Aorta (tissue), 5 donors: ENCODE results near the gene KLF16. TPM values are rescaled to one million over a fixed set of nuclear protein-coding genes. Genes with fewer than 3 reads are reported as not detected.

Source experiments
- ATAC-seq: fragments of 200-7000 bp; cut with Tn5 transposase; one replicate; pipeline ENCODE4 v1.9.1; 2022; ENCODE audit warnings: moderate library complexity; ENCODE audit not compliant: low FRiP score
- DNase-seq, 2 donors: peaks; one replicate each; pipeline ENCODE4 v3.0.0-alpha.2; 2020
- H3K27ac ChIP-seq, 2 donors: one replicate each; pipeline ENCODE4 v1.5.1; 2013; ENCODE audit warnings: low read length in 2 of 2, mild to moderate bottlenecking in 2 of 2, moderate library complexity in 2 of 2, control low read depth in 1 of 2, inconsistent platforms in 1 of 2, low read depth in 1 of 2
- H3K27me3 ChIP-seq, 2 donors: one replicate each; pipeline ENCODE4 v1.6.1; 2013; ENCODE audit warnings: control low read depth in 1 of 2, low read length in 1 of 2, mild to moderate bottlenecking in 1 of 2, moderate library complexity in 1 of 2; ENCODE audit not compliant: insufficient read depth in 2 of 2, control insufficient read depth in 1 of 2
- H3K36me3 ChIP-seq, 2 donors: one replicate each; pipeline ENCODE4 v1.6.1; 2013; ENCODE audit warnings: control low read depth in 1 of 2, low read length in 1 of 2, mild to moderate bottlenecking in 1 of 2; ENCODE audit not compliant: insufficient read depth in 2 of 2, control insufficient read depth in 1 of 2
- H3K4me1 ChIP-seq, 2 donors: one replicate each; pipeline ENCODE4 v1.6.1; 2013; ENCODE audit warnings: low read length in 2 of 2, control low read depth in 1 of 2, mild to moderate bottlenecking in 1 of 2, moderate library complexity in 1 of 2; ENCODE audit not compliant: insufficient read depth in 2 of 2, control insufficient read depth in 1 of 2
- H3K4me3 ChIP-seq, 2 donors: one replicate each; pipeline ENCODE4 v1.5.1; 2013; ENCODE audit warnings: low read length in 2 of 2, control low read depth in 1 of 2, mild to moderate bottlenecking in 1 of 2
- H3K9me3 ChIP-seq: one replicate; pipeline ENCODE4 v1.6.1; 2013; ENCODE audit warnings: mild to moderate bottlenecking, low read length; ENCODE audit not compliant: control insufficient read depth
- WGBS, 2 donors: extraction: QIAGEN DNeasy Blood & Tissue Kit; methylation state at CpG; one replicate each; pipeline ENCODE4 v1.1.7; 2013; 5-methylcytosine and 5-hydroxymethylcytosine counted together
- intact Hi-C, 2 donors: fragments of 100-400 bp; cut with DNase I; formaldehyde crosslinking; loops; one replicate each; pipeline versions ENCODE4 v1.14.2 to v1.15.0; 2022
- polyA plus RNA-seq, 2 donors: library from polyadenylated mRNA; stranded (reverse); fragments of 200-250 nt; gene quantifications; one replicate each; pipeline ENCODE4 v1.2.3, GENCODE V29; 2013
- total RNA-seq, 2 donors: library from RNA; stranded (reverse); fragmentation: NEBNext Ultra II Directional; extraction: Animal tissue kit (Norgen Biotek cat#: 25700); gene quantifications; one replicate each; pipeline ENCODE4 v1.2.1, GENCODE V29; 2021
- donor health status: healthy with polysubstance abuse.
- donor health status: Bipolar disorder and iron deficiency.
- donor health status: DM: no; HTN: no; CAD: no.
- donor health status: DM: no; HTN: no; CAD: no.
- donor health status: DM: yes; HTN: yes; CAD: no.

Gene KLF16
- total and polyA plus RNA-seq, 4 donors: 5.1 to 18.3 (median 12.0) TPM

DNA sequence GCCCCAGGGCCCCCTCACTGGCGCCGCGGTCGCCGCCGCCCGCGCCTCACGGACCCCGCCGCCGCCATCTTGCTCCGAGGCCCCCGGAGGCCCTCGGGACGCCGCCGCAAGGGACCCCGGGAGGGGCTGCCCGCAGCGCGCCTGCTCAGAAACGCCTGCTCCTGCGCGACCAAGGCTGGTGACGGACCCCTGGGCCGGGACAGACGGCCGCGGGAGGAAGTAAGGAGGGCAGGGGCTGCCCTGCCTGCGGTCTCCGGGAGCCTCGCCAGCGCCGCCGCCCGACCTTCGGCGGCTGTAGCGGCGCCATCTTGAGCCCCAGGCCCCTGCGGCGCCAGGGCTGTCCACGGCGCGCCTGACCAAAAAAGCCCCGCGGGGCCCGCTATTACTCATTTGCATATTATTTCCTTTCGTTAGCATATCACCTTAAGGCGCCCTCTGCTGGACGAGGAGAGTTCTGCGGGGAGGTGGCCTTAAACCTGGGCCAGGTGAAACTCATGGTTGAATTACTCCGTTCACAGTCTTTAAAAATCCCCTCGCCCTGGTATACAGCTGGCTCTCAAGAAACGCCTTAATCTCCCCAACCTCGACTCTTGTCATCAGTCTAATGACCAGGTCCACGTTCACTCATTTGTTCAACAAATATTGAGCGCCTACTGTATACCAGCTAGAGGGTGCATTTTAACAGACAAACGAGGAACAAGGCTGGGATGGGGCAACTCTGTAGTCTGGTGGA is 14.8 kb downstream of the KLF16 start, which contains the start of gene REXO1:
TSS of gene REXO1 (minus strand) at position 85 of the 733 bp plus-strand sequence. CDS start 125 bp downstream, outside the sequence.
- ATAC-seq (peak; percentile 92), DNase-seq (peak; percentile 95 to 99)
- Histone ChIP-seq H3K4me3 (peak within 1 kb of the TSS; percentile 87 to 91), H3K9me3 (no peaks in the 10 kb centered on the region), H3K27me3 (no peaks in the 10 kb centered on the region), H3K36me3 (no peaks in the 10 kb centered on the region), H3K27ac (peak within 1 kb of the TSS; percentile 77 to 96), H3K4me1 (peaks cover 0 to 3% of the 10 kb centered on the region in 2 donors)
- WGBS, 2 donors: 2% methylated on average over 46 to 60 of the region's 60 CpGs
- intact Hi-C loops: no loop called here

DNA sequence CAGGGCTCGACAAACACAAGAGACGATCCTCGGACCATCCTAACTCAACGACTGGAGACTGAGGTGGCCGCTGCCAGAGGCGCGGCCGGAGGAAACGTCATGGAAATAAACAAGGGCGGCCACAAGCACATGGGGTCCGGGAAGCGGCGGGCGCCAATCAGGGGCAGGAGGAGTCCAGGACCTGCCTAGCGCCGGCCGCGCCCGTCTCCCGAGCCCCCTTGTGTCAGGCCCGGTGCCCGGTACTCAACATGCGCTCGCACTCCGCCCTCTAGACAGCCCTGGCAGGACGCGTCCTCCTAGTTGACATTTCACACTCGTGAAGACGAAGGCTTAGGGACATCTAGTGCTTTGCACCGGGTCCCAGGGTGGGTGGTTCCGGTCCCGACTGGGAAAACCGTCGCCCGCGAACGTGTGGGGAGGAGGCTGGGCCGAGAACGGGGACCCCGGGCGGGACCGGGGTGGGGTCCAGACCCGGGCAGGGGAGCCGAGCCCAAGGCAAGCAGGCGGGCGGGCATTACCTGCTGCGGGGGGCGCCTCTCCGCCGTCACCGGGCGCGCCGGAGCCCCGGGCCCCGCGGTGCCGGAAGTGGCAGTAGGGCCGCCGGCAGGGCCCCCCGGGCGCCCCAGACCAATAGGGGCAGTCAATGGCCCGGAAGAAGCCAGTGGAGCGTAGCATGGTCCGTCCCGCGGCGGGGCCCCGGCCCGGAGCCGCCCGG is 15.5 kb downstream of the KLF16 start:
- 0 to 1% methylated on average over 43 to 72 of the region's 72 CpGs for WGBS, 2 donors
- no peaks in the 10 kb centered on the region for H3K27me3 ChIP-seq
- H3K4me3 ChIP-seq: peak overlapping the region; percentile 87 to 91
- DNase-seq: peak in 1 of 2 donors; percentile 84
- H3K27ac ChIP-seq: peak overlapping the region; percentile 77 to 96
- ATAC-seq: no peak
- no peaks in the 10 kb centered on the region for H3K36me3 ChIP-seq
- H3K4me1 ChIP-seq: peaks cover 0 to 3% of the 10 kb centered on the region in 2 donors
- intact Hi-C loops: no loop called here
- H3K9me3 ChIP-seq: no peaks in the 10 kb centered on the region

DNA sequence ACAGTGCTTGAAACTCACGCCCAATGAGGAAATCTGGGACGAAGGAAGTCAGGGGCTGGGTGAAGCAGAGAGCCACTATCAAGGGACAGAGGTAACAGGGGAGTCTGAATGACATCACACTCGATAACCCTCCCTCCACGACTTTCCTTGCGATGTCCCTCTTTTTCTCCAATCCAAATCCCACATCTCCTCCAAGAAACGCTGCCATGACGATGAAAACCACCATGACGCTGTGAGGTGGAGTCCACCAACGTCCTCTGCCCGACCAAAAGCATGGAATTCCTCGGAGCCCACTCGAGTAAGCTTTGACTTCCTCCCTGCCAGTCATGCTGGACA is 16.1 kb downstream of the KLF16 start:
- Histone ChIP-seq H3K27ac (no peak overlapping the region), H3K27me3 (no peaks in the 10 kb centered on the region), H3K4me3 (peak overlapping the region in 1 of 2 donors; percentile 91), H3K36me3 (no peaks in the 10 kb centered on the region), H3K9me3 (no peaks in the 10 kb centered on the region), H3K4me1 (peaks cover 0 to 3% of the 10 kb centered on the region in 2 donors)
- ATAC-seq (no peak), DNase-seq (no peak)
- intact Hi-C loops: no loop called here
- 10 to 11% methylated on average over 12 of the region's 12 CpGs for WGBS, 2 donors

DNA sequence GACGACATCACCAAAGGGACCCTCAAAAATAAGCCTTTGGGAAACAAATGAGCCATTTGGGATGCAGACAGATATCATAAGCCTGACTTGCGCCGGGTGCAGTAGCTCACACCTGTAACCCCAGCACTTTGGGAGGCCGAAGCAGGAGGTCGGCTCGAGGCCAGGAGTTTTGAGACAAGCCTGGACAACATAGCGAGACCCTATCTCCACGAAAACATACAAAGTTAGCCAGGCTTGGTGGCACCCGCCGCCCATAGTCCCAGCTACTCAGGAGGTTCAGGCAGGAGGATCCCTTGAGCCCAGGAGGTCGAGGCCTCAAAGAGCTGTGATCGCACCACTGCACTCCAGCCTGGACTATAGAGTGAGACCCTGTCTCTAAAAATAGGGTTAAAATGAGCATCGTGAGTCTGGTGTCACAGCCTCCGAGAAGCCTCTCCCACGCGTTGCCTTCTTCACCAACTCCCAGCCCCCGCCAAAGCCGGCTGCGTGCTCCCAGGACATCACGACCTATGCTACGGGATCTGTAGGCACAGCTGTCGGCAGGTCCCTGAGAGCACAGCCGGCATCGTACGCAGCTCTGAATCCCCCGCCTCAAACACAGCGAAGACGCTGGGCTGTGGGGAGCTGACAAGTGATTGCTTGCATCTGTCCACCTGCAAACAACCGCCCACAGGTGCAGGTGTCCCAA is 16.7 kb downstream of the KLF16 start:
- Histone ChIP-seq H3K4me3 (no peak overlapping the region), H3K9me3 (no peaks in the 10 kb centered on the region), H3K27me3 (no peaks in the 10 kb centered on the region), H3K4me1 (peaks cover 0 to 3% of the 10 kb centered on the region in 2 donors), H3K36me3 (no peaks in the 10 kb centered on the region), H3K27ac (no peak overlapping the region)
- no peak for DNase-seq
- intact Hi-C loops: no loop called here
- 80 to 84% methylated on average over 29 of the region's 29 CpGs for WGBS, 2 donors
- ATAC-seq: no peak

DNA sequence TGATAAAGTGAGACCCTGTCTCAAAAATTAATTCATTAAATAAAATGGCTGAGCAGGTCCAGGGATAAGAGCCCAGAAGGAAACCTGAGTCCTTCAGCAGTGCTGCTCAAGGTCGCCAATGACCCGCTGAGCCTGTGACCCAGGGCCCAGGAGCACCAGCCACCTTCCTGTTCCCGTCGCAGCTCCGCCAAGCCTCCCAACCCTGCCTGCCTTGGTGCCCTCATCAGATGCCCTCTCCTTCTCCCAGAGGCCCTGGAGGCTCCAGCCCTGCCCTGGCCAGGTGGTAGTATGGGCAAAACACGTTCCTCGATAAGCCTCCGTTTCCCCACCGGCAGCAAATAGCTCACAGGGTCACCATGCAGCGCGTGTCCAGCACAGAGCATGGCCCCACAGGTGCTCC is 17.7 kb downstream of the KLF16 start:
- peaks cover 0 to 3% of the 10 kb centered on the region in 2 donors for H3K4me1 ChIP-seq
- no peaks in the 10 kb centered on the region for H3K27me3 ChIP-seq
- DNase-seq (no peak), ATAC-seq (no peak)
- no peak overlapping the region for H3K27ac ChIP-seq
- WGBS, 2 donors: 89 to 92% methylated on average over 11 of the region's 11 CpGs
- no peaks in the 10 kb centered on the region for H3K9me3 ChIP-seq
- H3K4me3 ChIP-seq: no peak overlapping the region
- intact Hi-C loops: no loop called here
- no peaks in the 10 kb centered on the region for H3K36me3 ChIP-seq

DNA sequence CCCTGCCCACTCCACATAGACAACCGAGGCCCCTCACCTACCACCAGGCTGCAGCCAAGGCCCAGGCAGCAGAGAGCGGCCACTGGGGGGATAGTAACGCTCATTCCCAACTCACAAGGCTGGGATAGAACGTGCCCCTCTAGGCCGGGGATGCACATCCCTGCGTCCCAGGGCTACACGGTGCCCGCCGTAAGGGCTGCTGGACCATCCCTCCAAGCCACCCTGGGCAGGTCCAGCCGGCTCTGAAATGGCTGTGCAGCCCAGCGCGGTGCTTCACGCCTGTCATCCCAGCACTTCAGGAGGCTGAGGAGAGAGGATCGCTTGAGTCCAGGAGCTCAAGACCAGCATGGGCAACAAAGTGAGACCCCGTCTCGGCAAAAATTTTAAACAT is 18.3 kb downstream of the KLF16 start:
- ATAC-seq (no peak), DNase-seq (no peak)
- no peaks in the 10 kb centered on the region for H3K9me3 ChIP-seq
- no peaks in the 10 kb centered on the region for H3K36me3 ChIP-seq
- peaks cover 0 to 3% of the 10 kb centered on the region in 2 donors for H3K4me1 ChIP-seq
- H3K4me3 ChIP-seq: no peak overlapping the region
- H3K27me3 ChIP-seq: no peaks in the 10 kb centered on the region
- WGBS, 2 donors: 86 to 89% methylated on average over 16 of the region's 16 CpGs
- H3K27ac ChIP-seq: no peak overlapping the region
- intact Hi-C loops: no loop called here

DNA sequence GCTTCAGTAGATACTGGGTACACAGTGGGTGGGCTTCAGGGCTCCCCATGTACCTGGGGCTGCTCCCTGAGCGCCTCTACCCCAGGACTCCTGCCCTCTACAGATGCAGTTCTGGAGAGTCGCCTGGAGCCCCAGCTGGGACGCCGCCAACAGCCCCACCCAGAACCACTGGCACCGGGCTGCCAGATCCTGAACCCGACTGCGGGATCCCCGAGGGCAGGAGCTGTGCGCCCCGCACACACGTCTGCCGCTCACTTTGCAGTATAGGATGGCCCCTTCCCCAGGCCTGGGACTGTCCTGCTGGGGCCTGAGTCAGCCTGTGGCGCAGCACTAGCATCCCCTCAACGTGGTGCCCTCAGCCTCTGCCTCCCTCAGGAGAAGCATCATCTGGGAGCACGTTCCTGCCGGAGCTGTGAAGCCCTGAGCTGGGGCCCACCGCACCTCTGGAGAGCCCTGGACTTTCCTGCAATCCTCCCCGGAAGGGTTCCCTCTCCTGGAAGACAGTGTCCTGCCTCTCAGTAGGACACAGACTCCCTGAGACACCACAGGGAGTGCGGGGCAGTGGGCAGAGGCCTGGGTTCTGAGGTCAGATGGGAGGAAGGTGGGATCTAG is 18.8 kb downstream of the KLF16 start:
- ATAC-seq (no peak), DNase-seq (no peak)
- H3K4me1 ChIP-seq: peaks cover 0 to 3% of the 10 kb centered on the region in 2 donors
- WGBS, 2 donors: 74 to 80% methylated on average over 19 of the region's 19 CpGs
- H3K36me3 ChIP-seq: no peaks in the 10 kb centered on the region
- intact Hi-C loops: no loop called here
- H3K9me3 ChIP-seq: no peaks in the 10 kb centered on the region
- H3K27me3 ChIP-seq: no peaks in the 10 kb centered on the region
- no peak overlapping the region for H3K4me3 ChIP-seq
- H3K27ac ChIP-seq: no peak overlapping the region

DNA sequence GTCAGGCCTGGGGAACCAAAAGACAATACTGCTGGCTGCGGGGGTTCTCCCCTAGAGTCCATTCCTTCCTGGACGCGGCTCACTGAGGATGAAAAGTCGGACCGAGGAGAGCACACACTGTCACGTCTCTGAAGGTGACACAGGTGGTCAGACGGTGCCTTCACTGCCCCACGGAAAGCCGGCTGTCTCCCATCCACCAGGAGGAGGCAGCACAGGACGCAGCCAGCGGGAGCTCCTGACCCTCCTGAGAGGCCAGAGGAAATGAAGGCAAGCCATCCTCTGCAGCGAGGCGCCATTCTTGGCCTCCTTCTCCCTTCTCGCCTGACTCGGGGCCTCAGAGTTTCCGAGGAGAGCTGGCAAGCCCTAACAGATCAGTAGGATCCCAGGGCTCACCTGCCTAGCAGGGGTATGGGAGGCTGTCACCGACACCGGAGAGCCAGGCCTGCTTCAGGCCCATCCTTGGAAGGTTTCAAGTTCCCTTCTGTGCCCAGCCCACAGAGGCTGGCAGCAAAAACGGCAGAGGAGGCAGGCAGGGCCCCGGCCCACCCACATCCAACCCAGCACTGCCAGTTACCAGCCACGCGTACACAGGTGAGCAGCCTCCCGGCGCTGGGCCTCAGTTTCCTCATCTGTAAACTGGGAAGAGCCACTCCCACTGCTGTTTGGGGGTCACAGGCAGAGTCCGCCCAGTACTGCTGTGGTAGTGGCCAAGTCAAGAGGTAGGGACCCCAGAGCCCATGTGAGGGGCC is 19.6 kb downstream of the KLF16 start:
- intact Hi-C loops: no loop called here
- no peak for DNase-seq
- H3K27ac ChIP-seq: no peak overlapping the region
- H3K27me3 ChIP-seq: no peaks in the 10 kb centered on the region
- H3K36me3 ChIP-seq: no peaks in the 10 kb centered on the region
- peaks cover 0 to 3% of the 10 kb centered on the region in 2 donors for H3K4me1 ChIP-seq
- WGBS, 2 donors: 73 to 78% methylated on average over 25 of the region's 25 CpGs
- H3K9me3 ChIP-seq: no peaks in the 10 kb centered on the region
- H3K4me3 ChIP-seq: no peak overlapping the region
- ATAC-seq: no peak
